HK-2 (cell line): Measurements from ENCODE around the gene CTBP2.

Source experiments
- DNase-seq: peaks from one replicate; pipeline ENCODE4 v3.0.0-alpha.2; 2018; ENCODE audit not compliant: unreplicated experiment

The CTBP2 gene

GRCh38 chr10:125024497-125025234, 135.7 kb downstream of the CTBP2 start:
- no peak for DNase-seq

GRCh38 chr10:125023862-125024496, 136.4 kb downstream of the CTBP2 start:
- DNase-seq = no peak

DNA sequence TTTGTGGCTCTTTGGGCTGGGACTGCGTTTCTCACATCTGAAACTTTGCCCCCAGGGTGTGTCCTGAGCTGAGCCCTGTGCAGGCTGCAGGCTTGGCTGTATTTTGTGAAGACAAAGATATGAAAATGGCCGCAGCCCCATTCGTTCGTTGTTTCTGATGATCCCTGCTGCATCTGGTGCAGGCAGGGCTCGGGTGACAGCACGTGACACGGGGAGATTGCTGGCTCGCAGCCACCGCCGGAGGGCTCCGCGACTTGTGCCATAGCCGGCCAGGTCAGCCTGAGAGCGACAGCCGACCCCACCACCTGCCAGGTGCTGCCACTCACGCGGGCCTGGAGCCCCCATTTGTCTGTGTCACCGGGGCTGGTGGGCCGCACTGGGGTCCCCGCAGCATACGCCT, 137.1 kb downstream of the CTBP2 start:
- DNase-seq = no peak

DNA sequence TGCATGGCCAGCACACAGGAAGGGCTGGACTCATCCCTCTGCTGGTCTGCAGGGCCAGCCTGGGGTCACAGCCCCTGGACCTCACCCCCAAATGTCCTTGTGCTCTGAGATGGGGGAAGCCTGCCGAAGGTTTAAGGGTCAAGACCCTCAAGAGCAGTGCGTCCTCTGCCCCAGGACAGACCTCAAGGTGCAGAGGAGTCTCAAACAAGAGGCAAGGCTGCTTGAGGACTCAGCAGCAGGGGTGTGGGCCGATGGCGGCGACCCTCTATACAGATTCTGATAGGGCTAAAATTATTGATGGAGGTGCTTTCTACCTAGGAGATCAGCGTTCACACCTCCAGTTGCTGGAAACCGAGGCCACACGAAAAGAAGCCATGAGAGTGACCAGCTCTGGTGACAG, 137.7 kb downstream of the CTBP2 start:
- no peak for DNase-seq

- DNase-seq = no peak
Measured at GRCh38 chr10:125021686-125022344, 138.5 kb downstream of the CTBP2 start.

GRCh38 chr10:125020871-125021270, 139.5 kb downstream of the CTBP2 start:
- DNase-seq = no peak

DNA sequence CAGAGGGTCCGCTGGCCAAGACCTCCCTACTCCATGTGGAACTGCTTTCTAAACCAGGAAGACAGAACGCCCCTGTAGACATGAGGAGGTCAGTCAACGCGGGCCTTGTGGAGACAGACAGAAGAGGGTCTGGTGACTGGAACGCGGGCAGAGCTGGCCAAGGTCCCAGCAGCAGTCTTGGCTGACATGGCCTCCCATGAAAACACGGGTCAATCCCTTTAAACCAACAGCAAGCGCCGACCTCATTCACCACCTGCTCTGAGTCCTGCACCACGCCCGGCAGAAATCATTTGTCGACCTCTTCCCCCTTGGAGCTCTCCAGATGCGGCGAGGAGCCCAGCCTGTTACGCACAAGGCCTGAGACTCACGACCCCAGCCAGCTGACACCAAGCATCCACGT, 140.0 kb downstream of the CTBP2 start:
- no peak for DNase-seq

GRCh38 chr10:125018576-125019143, 141.7 kb downstream of the CTBP2 start:
- DNase-seq = no peak

DNA sequence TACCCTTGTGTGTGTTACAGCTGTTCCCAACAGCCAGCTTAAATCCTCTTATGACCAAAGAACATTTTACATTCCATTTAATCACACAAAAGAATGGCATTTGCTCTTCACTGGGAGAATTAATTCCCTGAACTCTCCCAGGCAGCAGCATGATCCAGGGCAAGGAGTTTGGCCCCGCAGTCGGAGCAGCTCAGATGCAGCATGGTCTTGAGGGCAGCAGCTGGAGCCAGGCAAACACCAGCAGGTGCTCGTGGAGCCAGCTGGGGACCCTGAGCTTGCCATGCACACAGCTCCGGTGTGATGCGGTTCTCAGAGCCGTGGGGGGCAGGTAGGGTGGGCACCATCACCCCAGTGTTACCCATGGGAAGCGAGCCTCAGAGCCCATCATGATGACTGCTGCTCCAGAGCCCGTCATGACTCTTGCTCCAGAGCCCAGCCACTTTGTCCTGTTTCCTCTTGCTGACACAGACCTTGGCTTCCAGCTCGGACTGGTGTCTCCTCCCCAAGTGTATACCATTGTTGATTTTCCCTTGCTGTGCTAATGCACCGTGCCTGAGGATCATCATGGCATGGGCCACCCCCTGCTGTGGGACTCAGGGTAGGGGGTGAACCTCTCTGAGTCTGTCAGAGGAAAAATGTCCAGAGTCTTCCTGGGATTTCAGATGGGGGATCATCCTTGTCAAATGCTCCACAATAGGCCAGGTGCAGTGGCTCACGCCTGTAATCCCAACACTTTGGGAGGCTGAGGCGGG, 142.6 kb downstream of the CTBP2 start:
- no peak for DNase-seq

DNA sequence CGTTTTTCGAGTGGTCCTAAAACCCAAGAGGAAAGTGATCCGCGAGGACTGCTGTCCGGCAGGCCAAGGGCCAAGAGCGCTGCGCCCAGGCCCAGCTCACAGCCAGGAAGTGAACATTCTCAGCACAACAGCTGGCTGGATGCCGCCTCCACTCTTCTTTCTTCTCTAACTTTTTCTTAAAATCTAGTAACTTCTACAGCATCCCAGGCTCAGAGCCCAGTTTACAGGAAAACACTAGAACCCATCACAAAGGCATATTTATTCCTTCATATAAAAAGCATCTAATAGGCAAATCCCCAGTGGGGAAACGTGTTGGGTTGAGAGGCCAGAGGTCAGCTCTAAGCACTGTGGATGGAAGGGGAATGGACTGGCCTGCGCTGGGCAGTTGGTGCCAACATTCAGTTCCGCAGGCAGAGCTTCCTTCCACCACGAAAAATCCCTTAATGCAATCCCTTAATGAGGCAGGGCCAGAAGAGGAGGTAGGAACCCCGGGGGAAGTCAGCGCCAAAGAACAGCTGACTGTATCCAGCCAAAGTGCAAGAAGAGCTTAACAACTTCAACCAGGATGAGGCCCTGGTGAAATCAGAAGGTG, 143.7 kb downstream of the CTBP2 start:
- DNase-seq = no peak

DNA sequence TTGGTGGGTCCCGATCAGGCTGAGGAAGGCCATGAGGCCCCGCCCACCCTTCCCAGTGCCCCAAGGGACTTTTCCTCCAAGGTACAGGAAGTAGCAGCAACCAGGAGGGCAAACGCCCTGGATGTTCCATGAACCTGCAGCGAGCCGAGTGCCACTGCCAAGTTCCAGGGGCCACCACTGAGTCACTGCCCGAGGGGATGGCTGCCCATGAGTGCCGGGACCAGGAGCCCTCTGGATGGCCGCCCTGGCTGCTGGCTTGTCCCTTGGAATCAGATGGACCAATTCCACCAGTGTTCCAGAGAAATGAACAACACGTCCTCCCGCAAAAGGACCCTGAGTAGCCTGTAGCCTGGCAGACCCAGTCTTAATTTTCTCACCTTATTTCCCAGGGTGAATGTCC, 144.2 kb downstream of the CTBP2 start:
- no peak for DNase-seq

DNA sequence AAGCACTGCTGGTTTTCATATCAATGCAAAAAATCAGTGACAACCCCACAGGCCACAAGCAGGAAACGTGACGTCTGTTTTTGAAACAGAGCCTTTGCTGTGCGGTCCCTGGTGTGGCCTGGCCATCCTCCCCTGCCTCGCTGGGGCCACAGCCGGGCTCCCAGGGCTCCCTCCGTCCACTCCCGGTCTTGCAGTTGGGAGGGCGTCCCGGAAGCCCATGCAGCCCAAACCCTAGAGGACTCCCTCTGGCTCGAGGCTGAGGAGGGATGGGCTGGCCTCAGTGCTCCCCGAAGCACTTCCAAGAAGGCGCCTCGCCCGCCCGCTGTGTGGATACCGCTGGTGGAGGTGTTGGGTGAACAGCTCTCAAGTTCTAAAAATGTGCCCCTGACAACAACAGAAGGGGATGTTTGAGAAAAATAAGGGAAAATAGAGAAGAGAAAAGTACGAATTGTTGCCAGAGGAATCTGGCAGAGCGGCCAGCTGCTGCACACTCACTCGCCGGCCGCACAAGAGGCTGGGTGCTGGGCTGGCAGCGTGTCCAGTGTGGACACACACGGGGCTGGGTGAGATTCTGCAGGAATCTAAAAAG, 144.9 kb downstream of the CTBP2 start:
- DNase-seq = no peak

DNA sequence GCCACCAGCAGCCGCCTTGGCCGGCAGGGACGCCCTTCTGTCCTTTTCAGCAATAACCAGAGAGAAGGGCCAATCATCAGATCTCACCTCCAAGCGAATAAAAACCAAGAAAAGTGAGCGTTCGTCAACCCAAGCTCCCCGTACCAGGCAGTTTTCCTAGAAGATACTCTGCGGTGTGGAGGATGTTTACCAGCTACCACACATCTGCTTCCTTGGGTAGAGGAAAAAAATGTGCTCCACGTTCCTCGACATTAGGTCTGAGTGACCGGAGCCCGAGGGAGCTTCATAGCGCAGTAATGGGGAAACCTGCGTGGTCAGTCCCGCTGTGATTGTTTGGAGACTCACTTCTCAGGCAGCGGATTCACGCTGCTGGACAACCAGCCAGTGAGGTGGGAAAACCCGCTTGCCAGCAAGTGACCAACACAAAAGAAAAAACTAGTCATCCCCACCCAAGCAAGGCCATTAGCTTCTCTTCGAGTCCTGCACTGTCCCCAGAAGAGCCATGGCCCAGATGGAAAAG, 145.5 kb downstream of the CTBP2 start:
- DNase-seq = no peak

GRCh38 chr10:125014086-125014830, 146.1 kb downstream of the CTBP2 start:
- DNase-seq = no peak

GRCh38 chr10:125013529-125013872, 146.9 kb downstream of the CTBP2 start:
- no peak for DNase-seq

- DNase-seq = no peak
Measured at GRCh38 chr10:125012851-125013528, 147.4 kb downstream of the CTBP2 start.

DNA sequence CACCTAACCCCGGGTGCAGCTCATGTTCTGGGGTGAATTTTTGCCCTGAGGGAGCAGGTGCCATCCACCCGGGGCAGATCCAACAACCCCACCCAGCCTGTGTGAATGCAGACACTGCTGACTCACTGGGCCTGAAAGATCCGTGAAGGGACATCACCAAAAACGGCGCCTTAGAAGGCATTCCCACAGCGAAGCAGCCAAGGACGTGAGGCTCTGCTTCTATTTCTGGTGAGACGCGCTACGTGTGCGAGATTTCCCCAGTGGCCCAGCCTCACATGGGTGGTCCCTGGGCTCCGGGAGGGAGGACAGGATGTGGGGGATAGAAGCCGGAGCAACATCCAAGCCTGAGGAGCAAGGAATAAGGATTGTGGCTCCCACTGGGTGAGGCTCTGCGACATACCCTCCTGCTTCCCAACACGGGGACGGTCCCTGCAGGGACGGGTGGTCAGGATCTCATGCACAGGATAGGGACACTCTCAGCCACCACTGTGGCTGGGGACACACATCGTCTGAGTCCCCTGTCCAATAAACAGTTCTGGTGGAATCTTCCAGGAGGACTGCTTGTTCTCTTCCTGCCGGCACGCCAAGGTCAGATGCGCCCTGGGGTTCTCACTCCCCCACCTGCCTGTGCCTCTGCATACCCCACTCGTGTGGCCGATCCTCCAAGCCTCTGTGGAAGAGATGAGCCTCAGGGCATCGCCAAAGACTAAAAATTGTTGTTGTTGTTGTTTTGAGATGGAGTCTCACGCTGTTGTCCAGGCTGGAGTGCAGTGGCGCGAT, 148.2 kb downstream of the CTBP2 start:
- DNase-seq = no peak

- no peak for DNase-seq
Measured at GRCh38 chr10:125011171-125011925, 149.0 kb downstream of the CTBP2 start.
